ENCODE results near the gene PSMD1.

The PSMD1 gene

DNA sequence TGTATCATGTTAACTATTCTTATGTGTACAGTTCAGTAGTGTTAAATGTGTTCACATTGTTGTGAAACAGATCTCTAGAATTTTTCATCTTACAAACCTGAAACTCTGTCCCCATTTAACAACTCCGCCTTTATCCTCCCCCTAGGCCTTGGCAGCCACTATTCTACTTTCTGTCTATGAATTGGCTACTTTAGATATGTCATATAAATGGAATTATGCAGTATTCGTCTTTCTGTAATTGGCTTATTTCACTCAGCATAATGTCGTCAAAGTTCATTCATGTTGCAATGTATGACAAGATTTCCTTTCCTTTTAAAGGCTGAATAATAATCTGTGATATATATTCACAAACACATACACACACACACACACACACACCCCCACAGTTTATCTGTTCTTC is 154.1 kb downstream of the PSMD1 start:
- no peak for DNase-seq (ENCODE audit: low spot score)

DNA sequence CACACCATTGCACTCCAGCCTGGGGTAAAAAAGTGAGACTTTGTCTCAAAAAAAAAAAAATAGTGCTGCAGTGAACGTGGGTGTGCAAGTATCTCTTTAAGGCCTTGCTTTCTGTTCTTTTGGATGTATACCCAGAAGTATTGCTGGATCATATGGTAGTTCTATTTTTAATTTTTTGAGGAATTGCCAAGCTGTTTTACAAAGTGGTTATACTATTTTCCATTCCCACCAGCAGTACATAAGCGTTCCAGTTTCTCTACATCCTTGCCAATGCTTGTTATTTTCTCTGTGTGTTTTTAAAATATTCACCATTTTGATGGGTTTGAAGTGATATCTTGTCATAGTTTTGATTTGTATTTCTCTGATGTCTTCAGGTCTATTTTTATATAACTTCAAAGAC is 154.8 kb downstream of the PSMD1 start:
- no peak for DNase-seq (ENCODE audit: low spot score)

DNA sequence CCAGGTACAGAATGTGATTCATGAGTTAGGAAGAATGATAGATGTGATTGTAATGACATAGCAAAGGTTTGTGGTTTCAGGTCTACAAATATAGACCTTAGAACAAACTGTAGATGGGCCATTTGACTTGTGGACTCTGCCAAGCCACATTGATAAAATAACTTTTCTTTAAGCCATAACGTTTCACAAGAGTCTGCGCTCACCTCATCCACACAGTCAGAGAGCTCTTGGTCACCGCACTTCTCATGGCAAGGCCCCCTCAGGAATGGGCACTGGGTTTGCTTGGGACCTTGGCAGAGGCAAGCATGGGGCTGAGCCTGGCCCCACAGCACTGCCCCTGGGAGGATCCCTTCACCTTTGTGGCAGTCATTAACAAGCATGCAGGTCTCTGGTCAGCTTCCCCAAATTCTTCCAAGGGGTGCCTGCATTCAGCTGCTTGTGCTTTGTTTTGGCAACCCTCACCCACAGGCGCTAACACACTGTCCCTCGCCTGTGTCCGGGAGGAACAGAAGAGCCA is 155.7 kb downstream of the PSMD1 start:
- no peak for DNase-seq (ENCODE audit: low spot score)

DNA sequence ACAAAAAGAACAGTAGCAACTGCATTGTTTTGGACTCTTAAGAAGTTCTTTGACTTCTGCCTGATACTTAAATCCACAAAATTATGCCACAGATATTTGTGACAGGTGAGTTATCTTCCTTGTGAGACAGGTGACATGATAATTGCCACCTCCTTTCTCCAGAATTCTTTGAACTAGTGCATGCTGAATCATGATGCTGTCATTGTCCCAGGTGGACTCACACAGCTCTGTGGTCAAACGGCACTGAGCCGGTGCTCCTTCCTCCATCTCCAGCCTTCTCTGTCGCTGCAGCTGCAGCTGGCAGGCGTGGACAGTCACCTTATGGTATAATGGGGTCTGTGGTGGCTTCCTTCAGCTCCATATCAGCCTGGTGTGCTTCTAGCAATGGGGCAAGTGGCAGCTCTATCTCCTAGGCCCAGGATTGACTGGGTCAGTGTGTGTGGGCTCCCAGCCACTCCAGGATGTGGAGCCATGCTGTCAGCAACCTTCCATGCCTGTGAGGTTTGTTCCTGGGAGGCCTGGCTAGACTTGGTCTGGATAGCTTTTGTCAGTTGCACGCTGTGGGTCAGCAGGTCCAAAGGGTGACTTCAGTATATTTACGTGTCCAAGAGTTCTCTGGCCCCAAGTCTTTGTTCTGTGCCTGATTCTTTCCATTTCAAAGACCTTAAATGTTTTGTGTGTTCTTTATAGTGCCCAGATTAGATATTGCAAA is 157.4 kb downstream of the PSMD1 start:
- DNase-seq (ENCODE audit: low spot score) = no peak

DNA sequence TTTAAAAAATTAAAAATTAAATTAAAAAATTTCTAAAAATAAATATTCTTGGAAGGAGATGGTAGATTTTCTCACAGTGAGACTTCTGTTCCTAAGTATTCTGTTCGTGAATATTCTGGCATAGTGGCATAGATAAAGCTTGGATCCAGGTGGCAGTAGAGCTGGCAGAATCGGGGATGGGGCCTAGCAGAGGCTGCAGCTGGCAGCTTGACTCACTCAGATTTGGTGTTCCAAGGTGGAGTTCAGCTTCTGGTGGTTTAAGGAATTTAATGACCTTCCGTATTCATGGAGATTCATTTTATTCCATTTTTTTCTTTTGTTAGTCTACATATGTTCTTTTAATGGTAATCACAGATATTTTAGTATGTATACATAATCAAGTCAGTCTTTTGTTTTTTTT is 161.7 kb downstream of the PSMD1 start:
- no peak for DNase-seq (ENCODE audit: low spot score)

DNA sequence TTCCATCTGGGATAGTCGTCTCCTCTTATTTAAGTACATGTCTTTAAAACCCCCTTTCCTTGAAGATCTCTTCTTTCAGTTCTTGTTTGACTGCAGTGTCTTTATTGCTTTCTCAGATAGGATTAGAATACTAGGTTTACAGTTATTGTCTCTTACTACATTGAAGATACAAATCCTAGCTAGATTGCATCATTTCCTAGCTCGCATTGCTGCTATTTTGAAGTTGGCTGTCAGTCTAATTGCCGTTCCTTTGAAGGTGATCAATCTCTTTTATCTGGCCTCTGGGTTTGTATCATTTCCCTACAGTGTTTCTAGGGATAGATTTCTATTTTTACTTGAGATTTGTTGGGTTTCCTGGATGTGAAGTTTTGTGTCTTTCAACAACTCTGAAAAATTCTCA is 162.6 kb downstream of the PSMD1 start:
- no peak for DNase-seq (ENCODE audit: low spot score)

DNA sequence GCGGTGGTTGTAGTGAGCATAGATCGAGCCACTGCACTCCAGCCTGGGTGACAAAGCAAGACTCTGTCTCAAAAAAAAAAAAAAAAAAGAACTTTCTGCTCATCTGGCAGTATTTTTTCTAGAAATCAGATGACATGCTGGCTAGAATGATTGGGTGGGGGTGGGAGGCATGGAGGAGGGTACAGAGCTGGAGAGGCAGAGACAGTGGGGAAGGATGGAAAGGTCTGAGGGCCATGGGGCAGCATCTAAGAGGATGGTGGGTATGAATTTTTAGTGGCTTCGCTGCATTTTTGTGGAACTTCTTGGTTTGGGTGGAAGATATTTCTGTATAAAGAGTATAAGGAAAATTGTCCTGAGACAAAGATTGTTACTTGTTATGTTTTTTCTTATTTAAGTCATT is 165.1 kb downstream of the PSMD1 start:
- no peak for DNase-seq (ENCODE audit: low spot score)

All from HuH-7 (cell line).